Measurements from ENCODE around the gene SYNDIG1.

DNA sequence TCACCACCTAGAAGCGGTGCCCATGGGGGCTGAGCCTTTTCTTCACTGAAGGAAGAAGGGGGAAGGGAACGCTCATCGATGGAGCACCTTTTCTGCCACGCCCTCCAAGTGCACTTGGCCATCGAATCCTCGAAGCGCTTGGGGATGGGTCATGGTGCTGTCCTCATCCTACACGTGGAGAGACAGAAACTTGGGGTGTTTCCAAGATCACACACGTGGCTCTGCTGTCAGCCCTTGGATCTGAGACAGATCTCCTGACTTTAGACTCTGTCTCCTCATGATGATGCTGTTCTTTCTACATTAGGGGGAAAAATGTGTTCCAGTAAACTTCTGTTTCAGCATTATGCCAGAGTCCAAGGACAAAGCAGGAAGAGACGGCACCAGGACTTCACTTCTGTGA lies 78.5 kb downstream of the SYNDIG1 start:
- TF ChIP-seq, protein P1, sequence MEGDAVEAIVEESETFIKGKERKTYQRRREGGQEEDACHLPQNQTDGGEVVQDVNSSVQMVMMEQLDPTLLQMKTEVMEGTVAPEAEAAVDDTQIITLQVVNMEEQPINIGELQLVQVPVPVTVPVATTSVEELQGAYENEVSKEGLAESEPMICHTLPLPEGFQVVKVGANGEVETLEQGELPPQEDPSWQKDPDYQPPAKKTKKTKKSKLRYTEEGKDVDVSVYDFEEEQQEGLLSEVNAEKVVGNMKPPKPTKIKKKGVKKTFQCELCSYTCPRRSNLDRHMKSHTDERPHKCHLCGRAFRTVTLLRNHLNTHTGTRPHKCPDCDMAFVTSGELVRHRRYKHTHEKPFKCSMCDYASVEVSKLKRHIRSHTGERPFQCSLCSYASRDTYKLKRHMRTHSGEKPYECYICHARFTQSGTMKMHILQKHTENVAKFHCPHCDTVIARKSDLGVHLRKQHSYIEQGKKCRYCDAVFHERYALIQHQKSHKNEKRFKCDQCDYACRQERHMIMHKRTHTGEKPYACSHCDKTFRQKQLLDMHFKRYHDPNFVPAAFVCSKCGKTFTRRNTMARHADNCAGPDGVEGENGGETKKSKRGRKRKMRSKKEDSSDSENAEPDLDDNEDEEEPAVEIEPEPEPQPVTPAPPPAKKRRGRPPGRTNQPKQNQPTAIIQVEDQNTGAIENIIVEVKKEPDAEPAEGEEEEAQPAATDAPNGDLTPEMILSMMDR (IDR thresholded peaks at IDR 0.05), result no peak
- TF ChIP-seq EZH2 (IDR thresholded peaks at IDR 0.05; ENCODE audit: borderline replicate concordance, insufficient read depth, low read depth, low read length, poor library complexity, severe bottlenecking), result no peak
